Glomerular visceral epithelial cell (primary cell): ENCODE data around the gene RTP4.

Experiments used
- DNase-seq: peaks from one replicate; pipeline ENCODE4 v3.0.0-alpha.2; 2016; ENCODE audit errors: extremely low spot score

Gene RTP4, protein sequence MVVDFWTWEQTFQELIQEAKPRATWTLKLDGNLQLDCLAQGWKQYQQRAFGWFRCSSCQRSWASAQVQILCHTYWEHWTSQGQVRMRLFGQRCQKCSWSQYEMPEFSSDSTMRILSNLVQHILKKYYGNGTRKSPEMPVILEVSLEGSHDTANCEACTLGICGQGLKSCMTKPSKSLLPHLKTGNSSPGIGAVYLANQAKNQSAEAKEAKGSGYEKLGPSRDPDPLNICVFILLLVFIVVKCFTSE

DNA sequence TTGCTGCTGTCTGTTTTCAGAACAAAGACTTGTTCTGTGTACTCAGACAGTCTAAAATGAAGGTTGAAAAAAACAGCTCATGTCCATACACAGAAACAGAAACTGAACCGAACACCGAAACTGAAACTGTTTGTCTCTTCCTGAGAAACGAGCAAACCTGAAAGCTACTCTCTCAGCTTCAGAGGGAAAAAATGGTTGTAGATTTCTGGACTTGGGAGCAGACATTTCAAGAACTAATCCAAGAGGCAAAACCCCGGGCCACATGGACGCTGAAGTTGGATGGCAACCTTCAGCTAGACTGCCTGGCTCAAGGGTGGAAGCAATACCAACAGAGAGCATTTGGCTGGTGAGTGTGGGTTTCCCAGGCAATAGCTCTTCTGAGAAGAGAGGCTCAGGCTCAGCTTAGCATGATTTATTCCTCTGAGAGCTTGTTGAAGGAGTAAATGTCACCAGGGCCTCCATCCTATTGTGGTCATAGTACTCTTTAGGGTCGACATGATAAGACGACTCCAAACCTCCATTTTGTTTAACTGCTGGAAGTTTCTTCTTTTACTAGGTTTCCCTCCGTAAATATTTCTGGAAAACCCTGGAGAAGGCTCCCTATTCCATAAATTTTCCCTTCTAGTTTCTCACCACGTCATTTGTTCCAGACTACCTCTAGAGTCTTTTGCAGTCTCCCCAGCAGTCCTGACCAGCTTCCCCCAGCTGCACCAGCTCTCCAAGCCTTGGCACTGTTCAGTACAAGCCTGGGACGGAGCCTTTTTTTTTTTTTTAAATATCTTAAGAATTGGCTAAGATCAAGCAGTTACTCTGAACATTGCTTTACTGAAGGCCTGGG is at the start of gene RTP4:
Gene RTP4 (plus strand): TSS at position 135 of the 838 bp plus-strand sequence. CDS start 57 bp downstream, at position 192.
- peak; percentile 33 for DNase-seq

DNA sequence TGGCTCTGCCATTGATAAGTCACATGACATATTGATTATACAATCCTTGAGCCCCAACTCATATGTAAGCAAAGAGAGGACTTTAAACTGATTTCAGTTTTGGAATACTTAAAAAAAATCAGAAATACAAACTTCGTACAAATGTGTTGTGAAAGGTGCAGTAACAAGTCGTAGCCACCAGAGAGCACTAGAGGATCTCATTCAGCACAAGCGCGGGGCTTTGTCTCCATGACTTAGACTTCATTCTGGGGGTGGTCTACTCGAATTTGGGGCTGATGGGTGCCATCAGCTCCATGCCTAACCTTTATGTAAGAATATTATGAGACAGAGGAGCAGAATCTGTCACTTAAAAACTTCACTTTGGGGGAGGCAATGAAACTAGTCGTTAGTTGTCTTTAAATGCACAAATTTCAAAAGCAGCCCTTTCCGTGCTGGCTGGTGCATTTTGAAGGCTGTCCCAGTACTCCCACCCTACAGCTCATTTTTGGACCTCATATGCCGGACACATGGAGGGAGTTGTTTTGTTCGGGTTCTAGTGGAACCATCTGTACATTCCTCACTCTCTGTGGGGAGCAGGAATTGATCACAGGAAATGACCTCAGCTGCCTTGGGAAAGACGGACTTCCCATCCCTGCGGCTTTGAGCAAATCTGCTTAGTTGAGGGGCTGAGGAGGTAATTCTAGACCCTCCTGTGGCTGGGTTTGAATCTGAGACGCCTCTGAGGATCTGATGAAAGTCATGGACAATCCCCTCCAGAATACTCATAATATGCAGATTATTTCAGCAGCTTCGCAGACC is 49.2 kb upstream of the RTP4 start:
- peak; percentile 50 for DNase-seq

DNA sequence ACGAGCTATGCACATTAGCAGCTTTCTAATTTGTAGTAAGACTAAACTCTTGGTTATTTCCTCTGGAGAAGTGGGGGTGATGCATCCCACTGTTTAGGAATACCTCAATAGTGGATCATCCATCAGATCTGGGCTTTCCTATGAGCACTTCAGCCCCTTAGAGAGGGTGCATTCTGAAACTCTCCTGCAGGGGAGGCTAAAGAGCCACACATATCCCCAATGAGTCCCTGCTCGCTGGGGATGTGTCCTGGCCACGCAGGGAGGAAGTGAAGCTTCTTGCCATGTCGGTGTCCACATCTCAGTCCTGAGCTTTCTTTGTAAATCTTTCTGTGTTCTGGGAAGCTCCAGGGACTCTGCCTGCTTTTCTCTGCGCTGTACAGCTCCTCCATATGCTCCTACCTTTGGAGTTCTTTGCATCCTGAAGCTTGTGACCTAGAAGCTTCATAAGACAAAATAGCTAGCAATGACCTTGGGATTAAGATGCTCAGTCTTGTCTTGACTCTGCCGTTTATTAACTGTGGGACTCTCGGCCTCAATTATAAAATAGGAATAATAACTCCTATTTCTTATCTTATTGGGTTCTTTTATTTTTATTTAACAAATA is 48.4 kb upstream of the RTP4 start:
- peak; percentile 65 for DNase-seq

DNA sequence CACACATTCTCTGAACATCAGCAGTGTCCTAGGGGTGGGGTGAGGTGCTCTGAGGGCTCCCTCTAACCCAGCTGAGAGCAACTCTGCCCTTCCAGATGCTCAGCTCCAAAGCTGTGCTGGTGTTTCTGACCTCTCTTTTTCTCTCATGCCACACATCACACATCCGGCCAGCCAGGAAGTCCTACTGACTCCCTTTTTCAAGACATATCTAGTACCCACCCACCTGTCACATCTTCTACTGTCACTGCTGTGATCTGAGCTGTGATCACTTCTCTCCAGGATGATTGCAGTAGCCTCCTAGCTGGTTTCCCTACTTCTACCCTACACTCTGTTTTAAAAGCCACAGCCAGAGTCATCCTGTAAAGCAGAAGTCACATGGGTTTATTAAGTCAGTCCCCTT is 46.4 kb upstream of the RTP4 start:
- DNase-seq: no peak

DNA sequence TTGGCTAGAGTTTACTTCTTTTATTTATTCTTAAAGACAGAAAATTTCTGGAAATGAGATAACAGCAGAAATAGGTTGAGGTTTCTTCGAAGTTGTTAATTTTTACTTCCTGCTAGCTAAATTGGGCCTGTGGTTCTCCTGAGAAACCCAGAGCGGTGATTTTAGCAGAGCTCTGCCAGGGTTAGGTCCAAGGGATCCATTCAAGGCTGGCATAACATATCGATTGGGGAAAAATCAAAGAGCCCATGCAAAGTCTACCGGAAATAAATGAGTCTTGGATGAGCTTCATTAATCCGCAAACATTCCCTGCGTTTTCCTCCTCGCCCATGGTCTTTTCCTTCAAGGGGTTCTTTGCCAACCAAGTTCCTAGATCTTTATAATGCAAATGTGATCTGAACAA is 45.9 kb upstream of the RTP4 start:
- no peak for DNase-seq

DNA sequence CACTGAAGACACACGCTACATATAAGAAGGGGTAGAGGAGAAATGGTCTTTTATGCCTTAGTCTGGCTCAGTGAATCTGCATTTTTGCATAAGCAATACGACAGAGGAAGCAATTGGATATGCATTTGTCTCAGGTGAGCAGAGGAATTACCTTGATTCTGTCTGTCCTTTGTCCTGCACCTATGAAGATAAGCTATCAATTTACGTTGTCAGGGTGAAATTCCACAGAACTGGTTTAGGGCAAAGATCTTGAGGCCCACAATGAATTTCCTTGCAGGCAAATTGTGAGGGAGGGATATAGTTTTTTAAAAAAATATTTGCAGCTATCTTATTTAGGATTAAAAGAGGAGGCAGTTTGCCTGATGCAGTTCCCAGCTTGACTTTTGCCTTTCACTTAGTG is 45.1 kb upstream of the RTP4 start:
- no peak for DNase-seq

DNA sequence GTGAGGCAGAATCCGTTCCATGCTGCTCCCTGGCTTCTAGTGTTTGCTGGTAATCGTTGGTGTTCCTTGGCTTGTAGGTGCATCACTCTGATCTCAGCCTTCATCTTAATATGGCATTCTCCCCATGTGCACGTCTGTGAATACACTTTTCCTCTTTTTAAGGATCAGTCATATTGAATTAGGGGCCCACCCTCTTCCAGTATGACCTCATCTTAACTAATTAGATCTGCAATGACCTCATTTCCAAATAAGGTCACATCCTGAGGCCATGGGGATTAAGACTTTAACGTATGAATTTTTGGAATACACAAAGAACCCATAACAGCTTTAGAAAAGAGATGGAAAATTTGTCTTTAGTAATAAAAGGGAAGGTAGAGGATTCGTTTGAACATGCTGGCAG is 42.6 kb upstream of the RTP4 start:
- DNase-seq: no peak

DNA sequence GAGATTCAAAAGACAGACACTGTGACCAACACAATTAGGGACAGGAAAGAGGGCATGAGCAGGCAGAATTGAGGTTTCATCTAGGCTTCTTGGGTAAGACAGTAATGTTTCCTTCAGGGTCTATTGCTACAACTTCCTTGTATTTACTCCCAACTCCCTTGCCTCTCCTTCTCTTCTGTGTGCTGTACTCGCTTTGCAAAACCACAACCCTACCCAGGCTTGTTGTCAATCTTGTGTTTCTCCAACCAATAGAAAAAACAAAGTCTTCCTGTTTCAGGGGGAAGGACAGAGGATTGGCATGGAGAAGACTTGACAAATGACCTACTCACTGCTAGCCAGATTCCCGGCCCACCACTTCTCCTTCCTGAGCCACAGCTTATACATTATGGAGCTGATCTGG is 40.3 kb upstream of the RTP4 start:
- no peak for DNase-seq

DNA sequence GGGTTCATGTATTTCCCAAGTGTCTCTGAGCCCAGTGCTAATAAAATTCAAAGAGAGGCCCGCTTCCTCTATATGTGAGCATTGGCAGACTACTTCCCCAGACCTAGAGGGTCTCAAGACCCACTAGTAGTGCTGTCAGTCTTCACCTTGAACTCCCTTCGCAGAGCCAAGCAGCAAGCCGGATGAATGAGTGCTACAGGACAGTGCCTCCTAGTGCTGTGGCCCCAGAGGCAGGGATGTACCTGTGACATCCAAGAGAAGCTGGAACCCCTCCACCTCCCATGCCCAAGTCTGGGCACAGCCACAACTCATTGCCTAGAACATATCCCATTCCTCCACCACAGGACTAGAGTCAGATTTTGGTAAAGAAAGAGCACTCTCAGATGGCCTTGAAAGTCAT is 39.5 kb upstream of the RTP4 start:
- DNase-seq: no peak

DNA sequence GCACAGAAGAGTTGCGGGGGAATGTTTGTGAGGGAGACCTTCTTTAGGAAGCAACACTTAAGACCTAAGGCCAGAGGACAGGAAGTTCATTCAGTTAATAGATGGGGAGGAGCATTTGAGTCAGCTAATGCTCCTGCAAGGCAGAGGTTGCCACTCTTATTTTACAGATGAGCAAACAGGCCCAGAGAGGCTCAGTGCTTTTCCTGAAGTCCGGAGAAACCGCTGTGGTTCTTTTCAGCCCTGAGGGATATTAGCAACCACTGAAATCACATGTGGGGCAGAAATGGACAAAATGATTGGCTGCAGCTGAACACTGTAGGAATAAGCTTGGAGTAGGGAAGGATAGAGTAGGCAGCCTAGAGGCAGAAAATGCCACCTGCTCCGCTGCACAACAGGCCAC is 33.3 kb upstream of the RTP4 start:
- DNase-seq: no peak

DNA sequence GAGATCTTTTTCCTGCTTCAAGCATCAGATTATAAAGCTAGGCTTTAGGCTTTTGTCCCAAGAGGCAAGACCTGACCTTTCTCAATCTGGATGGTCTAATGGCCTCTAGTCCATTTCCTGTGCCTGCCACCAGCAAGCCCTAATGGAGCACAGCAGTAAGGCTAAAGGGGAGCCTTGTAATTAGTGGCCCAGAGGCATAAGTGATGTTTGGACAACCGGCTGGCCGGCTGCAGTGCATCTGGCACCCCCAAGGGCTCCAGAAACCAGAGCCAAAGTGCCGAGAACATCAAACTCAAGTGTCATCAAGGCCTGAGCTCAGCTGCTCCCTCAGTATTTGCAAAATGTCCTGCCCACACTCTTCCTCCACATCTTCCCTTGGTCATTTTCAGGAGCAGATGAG is 31.9 kb upstream of the RTP4 start:
- DNase-seq: no peak

DNA sequence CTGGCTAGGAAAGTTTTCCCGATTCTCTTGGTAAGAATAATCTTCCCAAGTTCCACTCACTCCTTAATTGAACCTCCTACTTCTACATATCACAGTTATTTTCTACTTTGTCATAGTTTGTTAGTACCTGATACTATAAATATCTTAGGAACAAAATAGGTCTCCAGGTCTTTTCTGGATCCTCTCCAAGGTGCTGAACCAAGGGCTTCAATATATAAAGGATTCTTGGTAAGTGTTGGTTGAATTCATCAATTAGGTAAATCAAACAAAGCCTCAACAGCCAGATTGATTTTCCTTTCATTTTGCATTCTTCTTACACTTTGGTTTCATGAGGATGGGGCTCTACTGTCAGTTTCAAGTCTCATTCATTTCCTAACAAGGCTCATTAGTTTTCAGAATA is 27.6 kb upstream of the RTP4 start:
- DNase-seq: no peak

DNA sequence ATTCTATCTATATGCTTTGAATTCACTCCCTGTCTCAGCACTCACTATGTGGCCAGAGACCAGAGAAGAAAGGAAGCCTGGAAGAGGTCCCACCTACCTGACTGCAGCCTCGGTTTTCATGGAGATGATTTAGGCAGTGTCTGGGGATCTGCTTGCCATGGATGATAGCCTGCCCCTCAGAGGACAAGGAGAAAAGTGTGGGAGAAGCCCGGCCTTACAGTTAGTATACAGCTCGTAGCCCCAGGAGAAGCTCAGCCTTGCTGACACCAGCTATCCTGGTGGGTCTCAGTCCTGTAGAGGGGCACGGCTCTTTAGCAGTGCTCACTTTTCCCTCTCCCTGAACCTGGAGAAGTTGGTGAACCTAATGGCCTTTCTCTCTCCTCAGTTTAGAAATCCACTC is 25.9 kb upstream of the RTP4 start:
- no peak for DNase-seq

DNA sequence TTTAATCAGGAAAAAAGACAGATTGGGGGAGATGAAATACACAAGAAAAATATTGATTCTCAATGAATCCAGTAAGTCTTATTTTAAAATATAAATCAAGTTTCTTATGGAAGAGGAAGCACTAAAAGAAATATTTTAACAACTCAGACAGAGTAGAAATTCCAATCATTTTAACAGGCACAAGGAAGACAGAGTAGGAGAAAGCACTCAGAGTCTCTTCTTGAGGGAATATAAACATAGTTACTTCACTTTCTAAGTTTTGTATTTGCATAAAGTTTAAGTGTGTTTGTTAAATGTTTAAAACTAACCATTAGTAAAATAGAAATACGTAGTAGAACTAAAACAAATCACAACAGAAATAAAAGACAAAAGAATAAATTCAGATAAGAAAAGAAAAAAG is 24.5 kb upstream of the RTP4 start:
- no peak for DNase-seq

DNA sequence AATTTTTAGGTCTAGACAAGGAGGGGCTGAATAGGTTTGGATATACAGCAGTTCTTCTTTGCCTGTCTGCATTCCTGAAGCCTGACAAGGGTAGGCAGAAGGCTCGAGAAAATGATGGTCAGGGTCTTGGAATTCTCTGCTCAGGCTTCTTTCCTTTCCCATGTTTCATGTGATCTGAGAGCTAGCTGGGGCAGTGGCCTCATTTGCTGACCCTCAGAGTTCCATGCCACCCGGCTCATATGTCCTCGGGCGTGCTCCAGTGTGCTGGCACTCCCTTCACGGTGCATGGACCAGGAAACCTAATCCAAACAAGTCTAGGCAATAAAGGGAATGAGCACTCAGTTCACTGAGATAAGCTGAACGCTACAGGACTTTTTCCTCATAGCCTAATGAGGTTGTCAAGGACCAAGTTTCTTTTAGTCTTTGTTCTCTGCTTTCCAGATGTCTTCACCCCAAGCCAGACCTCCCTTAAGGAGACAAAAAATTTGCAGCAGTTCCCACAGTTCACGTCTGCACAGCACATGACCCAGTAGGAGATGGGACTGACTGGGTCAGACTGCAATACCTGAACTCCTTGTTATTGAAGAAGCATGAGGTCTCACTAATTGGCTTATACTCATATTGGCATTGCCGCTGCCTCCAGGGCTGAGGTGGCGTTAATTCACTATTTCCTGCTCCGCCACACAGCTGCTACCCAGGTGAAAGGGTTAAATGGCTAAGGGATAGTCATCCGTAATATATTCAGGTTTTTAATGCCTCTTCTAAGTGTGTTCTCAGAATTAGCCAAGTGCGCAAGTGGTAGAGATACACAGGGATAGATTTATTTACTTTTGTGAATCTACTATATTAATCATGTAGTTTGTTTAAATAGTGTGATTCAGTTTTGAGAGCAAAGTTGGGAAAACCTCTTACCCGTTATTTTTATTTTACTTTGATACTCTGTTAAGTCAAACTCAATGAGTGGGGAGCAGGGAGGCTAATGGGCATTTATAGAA is 15.3 kb upstream of the RTP4 start:
- no peak for DNase-seq

DNA sequence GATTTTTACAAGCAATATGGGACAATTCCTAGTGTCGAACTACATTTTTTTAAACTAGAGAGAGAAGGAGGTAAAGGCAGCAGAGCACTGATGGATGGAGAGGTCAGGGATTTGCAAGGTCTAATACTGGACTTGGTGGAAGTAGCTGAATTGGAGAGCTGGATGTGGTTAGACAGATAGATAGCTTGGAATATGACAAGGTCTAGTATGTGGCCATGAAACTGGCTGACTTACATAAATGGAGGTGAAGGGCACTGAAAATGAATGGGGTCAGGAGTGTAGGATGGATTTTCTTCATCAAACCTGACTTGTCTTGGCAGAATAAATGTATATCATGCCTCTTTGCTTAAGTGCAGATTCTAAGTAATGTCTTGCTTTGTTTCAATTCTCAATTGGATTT is 10.1 kb upstream of the RTP4 start:
- DNase-seq: no peak

DNA sequence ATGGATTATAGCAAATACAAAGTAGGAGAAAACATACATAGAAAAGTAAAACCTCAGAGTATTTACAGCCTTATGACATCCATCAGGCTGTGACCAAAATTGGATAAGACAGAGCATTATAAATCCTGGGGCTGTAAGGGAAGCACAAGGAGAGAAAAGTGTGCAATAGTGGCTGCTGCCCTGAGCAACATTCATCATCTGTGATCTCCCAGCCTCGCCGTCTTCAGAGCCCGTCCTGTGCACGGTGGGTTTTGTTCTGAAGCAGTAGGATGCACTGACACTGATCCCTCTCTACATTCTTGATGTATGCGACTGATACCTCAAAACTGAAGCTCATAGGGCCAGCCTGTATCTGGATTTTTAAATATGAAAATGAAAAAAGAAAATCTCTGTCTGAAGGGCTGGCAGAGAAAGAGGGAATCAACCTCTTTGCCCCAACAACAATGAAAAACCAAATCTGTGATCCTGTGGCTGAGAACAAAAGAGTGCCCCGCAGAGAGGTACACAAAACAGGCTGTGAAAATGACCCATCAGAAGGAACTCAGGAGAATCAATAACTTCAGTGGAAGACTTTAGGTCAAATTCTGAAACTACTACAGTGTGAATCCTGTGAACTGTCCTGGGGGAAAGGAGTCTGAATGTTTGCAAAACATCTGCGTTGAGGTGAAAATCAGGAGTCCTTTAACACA is 8.2 kb upstream of the RTP4 start:
- no peak for DNase-seq

DNA sequence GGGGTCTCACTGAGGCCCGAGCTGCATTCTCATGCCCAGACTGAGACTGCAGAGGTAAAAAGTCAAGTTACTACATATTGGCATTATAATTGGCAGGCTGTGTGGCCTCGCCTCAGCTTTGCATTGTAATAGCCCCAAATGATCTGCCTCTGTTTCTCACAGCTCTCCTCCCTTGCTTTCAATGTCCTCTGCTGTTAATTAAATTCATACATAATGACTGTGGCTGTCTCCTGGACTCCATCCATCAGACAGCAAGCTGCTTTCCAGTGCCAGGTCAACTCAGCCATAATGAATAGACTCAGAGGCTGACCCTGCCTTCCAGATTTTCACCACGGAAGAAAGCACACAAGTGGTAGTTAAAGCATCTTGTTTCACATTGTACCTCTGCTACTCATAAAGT is 7.6 kb upstream of the RTP4 start:
- no peak for DNase-seq

DNA sequence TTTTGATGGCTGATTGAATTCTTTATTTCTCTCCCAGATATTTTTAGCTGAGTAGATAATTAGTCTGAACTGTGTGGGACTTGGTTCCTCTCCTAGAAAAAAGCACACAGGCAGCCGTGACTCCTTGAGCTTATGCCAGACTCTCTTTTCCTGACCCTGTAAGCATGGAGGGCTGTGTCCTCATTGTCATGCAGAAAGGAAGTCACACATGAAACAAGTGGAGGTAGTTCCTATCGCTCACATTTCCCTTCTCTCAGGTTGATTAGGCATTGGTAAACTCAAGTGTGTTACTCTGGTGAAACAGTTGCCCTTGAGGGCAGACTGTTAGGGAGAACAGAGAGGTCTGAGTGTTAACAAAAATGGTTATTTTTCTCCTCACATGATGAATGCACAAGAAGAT is 6.3 kb upstream of the RTP4 start:
- DNase-seq: no peak

DNA sequence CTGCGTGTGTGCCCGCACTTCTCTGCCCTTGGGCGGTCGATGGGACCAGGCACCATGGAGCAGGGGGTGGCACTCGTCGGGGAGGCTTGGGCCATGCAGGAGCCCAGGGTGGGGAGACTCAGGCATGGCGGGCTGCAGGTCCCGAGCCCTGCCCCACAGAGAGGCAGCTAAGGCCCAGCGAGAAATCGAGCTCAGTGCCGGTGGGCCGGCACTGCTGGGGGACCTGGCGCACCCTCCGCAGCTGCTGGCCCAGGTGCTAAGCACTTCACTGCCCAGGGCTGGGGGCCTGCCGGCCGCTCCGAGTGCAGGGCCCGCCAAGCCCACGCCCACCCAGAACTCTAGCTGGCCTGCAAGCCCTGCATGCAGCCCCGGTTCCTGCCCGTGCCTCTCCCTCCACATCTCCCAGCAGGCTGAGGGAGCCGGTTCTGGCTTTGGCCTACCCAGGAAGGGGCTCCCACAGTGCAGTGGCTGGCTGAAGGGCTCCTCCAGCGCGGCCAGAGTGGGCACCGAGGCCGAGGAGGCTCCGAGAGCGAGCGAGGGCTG is 553 bp upstream of the RTP4 start:
- no peak for DNase-seq
